Measurements from ENCODE around the gene CARD8.
"Not testable (repeated sequence)": the region's sequence is repeated elsewhere in the genome, so short reads cannot be mapped to it uniquely, and the experiment has no call there.

The CARD8 gene

DNA sequence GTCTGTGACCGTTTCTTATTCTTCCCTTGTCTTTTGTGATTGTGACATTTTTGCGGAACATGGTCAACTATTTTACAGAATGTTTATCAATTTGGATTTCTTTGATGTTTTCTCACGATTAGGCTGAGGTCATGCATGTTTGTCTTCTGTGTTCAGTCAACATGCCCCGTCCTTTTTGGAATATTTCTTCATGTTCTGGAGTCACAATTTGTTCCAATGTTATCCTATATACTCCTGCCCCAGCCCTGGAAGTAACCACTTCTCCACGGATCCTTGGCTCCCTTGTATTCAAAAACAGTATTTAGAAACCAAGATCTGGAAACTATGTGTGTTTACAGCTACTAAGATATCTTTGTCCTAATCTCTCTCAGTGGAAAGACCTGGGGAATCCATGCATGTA lies 9.6 kb downstream of the CARD8 start:
- TF ChIP-seq, protein P1, sequence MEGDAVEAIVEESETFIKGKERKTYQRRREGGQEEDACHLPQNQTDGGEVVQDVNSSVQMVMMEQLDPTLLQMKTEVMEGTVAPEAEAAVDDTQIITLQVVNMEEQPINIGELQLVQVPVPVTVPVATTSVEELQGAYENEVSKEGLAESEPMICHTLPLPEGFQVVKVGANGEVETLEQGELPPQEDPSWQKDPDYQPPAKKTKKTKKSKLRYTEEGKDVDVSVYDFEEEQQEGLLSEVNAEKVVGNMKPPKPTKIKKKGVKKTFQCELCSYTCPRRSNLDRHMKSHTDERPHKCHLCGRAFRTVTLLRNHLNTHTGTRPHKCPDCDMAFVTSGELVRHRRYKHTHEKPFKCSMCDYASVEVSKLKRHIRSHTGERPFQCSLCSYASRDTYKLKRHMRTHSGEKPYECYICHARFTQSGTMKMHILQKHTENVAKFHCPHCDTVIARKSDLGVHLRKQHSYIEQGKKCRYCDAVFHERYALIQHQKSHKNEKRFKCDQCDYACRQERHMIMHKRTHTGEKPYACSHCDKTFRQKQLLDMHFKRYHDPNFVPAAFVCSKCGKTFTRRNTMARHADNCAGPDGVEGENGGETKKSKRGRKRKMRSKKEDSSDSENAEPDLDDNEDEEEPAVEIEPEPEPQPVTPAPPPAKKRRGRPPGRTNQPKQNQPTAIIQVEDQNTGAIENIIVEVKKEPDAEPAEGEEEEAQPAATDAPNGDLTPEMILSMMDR (IDR thresholded peaks at IDR 0.05; ENCODE audit: extremely low read depth, missing control alignments), result no peak
- DNase-seq (ENCODE audit: low spot score), result no peak

DNA sequence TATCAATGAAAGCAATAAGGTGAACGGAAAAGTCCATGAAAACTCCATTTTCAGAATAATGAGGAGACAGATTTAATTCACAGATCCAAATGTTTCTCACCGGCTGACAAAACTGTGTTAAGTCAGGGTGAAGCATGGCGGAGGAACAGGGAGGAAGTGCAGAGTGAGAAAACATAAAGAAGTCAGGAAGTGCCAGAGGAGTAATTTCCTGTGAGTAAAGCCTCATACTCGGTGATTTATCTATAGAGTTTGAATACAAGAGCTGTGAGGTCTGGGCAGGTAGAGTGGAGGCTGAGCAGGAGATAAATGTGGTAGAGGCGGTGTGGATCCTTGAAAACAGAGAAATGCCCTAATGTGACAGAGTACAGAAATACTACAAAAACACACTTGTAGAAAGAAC lies 11.4 kb downstream of the CARD8 start:
- no peak for DNase-seq (ENCODE audit: low spot score)
- TF ChIP-seq, protein P1 (IDR thresholded peaks at IDR 0.05; ENCODE audit: extremely low read depth, missing control alignments), result no peak

- not testable (repeated sequence) for DNase-seq (ENCODE audit: low spot score)
These were observed 13.9 kb downstream of the CARD8 start for GRCh38 chr19:48241771-48242170.

GRCh38 chr19:48239582-48240141 lies 16.1 kb downstream of the CARD8 start:
- no peak for DNase-seq (ENCODE audit: low spot score)
- TF ChIP-seq, protein P1 (IDR thresholded peaks at IDR 0.05; ENCODE audit: extremely low read depth, missing control alignments), result no peak

DNA sequence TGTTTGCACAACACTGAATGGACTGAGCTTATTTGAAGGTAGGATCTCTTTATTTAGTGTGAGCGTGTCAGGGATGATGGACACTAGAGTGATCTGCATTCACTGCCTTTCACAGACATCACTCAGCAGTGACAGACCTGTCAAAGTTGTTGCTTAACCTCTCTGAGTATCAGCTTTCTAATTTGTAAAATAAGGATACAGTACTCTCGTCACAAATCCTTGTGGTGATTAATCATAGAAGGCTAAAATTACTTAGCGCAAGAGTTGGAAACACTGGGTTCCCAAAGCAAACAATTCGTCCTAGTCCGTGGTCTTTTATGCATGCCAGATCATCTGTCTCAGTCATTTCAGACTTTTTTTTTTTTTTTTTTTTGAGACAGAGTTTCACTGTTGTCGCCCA lies 16.6 kb downstream of the CARD8 start:
- TF ChIP-seq, protein P1 (IDR thresholded peaks at IDR 0.05; ENCODE audit: extremely low read depth, missing control alignments), result no peak

GRCh38 chr19:48237057-48237456 lies 18.7 kb downstream of the CARD8 start:
- DNase-seq (ENCODE audit: low spot score), result no peak
- TF ChIP-seq, protein P1 (IDR thresholded peaks at IDR 0.05; ENCODE audit: extremely low read depth, missing control alignments), result no peak

More for the DNA sequence above, 16.6 kb downstream of the CARD8 start:
- DNase-seq (ENCODE audit: low spot score), result no peak

DNA sequence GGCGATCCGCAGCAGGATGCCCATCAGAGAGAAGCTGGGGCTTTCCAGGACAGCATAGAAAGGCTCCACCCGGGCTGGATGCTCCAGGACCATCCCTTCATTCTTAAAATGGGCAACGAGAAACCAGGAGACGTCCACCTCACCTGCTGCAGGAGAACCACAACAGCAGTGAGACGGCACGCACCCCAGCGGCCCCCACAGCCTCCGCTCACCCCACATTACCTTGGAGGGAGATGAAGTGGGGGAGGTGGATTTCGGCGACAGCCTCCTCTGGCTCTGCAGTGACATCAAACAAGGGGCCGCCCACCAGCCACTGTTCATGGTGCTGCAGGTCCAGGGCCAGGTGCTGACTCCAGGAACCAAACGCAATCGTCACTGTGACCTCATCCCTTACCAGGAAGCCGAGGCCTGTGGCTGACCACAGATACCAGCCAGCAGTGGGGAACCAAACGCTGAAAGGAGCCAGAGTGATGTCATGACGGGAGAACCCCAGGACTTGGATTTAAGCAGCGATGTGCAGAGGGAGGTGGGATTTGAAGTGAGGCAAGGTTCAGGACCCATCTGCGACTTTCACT lies 25.1 kb downstream of the CARD8 start:
- TF ChIP-seq, protein P1 (IDR thresholded peaks at IDR 0.05; ENCODE audit: extremely low read depth, missing control alignments), result no peak
- no peak for DNase-seq (ENCODE audit: low spot score)

- TF ChIP-seq, protein P1 (IDR thresholded peaks at IDR 0.05; ENCODE audit: extremely low read depth, missing control alignments), result no peak
- no peak for DNase-seq (ENCODE audit: low spot score)
These were observed 34.1 kb downstream of the CARD8 start for GRCh38 chr19:48221628-48222027.

DNA sequence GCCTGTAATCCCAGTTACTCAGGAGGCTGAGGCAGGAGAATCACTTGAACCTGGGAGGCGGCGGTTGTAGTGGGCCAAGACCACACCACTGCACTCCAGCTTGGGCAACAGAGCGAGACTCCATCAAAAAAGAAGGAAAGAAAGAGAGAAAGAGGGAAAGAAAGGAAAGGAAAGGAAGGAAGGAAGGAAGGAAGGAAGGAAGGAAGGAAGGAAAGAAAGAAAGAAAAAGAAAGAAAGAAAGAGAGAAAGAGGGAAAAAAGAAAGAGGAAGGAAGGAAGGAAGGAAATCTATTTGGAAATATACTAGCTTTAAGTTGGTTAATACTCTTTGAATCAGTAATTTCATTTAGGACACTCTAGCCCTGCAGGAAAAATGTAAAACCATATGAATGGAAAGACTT lies 34.9 kb downstream of the CARD8 start:
- DNase-seq (ENCODE audit: low spot score), result not testable (repeated sequence)

Measured in GM20000 (cell line).